OCI-LY7 (cell line): ENCODE data around the gene APOH. TPM values are rescaled to one million over a fixed set of nuclear protein-coding genes. Genes with fewer than 3 reads are reported as not detected.

Experiments
- BruUV-seq: library from RNA; stranded (reverse); fragments of 400-500 nt; replicated peaks from 2 replicates; lab custom pipeline; 2021; lab: Mats Ljungman, UMichigan
- CTCF ChIA-PET: fragments of 300-600 bp; sonication (Branson Sonifier 250); formaldehyde crosslinking; loops from one replicate; lab custom pipeline; 2022; ENCODE audit warnings: antibody characterized with exemption; ENCODE audit not compliant: unreplicated experiment; lab: Charles Lee
- POLR2A ChIA-PET: fragments of 300-600 bp; sonication (Branson Sonifier 250); formaldehyde crosslinking; loops from one replicate; lab custom pipeline; 2022; ENCODE audit warnings: antibody characterized with exemption; lab: Charles Lee
- DNase-seq: peaks from one replicate; pipeline ENCODE4 v3.0.0-alpha.2; 2015; ENCODE audit warnings: low spot score
- H2AFZ ChIP-seq: fragments of 200-600 bp; sonication (generic), shearing (Covaris generic); 2 replicates; pipeline ENCODE4 v1.6.1; 2014; ENCODE audit warnings: mild to moderate bottlenecking, antibody characterized with exemption, low read length, moderate library complexity
- H3K27ac ChIP-seq: fragments of 200-600 bp; sonication (generic); 2 replicates; pipeline ENCODE4 v1.5.1; 2014; ENCODE audit warnings: mixed run types, low read depth, mild to moderate bottlenecking, moderate library complexity, low read length, inconsistent platforms; ENCODE audit not compliant: poor library complexity, severe bottlenecking
- H3K36me3 ChIP-seq: fragments of 200-600 bp; sonication (generic); 2 replicates; pipeline ENCODE4 v1.6.1; 2014; ENCODE audit warnings: mild to moderate bottlenecking, antibody characterized with exemption, low read length, moderate library complexity, mixed read lengths; ENCODE audit not compliant: insufficient read depth
- H3K4me1 ChIP-seq: fragments of 200-600 bp; sonication (generic); 2 replicates; pipeline ENCODE4 v1.5.1; 2014; ENCODE audit warnings: mild to moderate bottlenecking, low read length; ENCODE audit not compliant: insufficient read depth, poor library complexity, severe bottlenecking
- H3K4me2 ChIP-seq: fragments of 200-600 bp; sonication (generic); 2 replicates; pipeline ENCODE4 v1.6.1; 2014; ENCODE audit warnings: mild to moderate bottlenecking, low read length
- H3K4me3 ChIP-seq: fragments of 200-600 bp; sonication (generic); 2 replicates; pipeline ENCODE4 v1.5.1; 2014; ENCODE audit warnings: mild to moderate bottlenecking, low read depth, low read length; ENCODE audit not compliant: poor library complexity, severe bottlenecking
- H3K79me2 ChIP-seq: fragments of 200-600 bp; sonication (generic); 2 replicates; pipeline ENCODE4 v1.6.1; 2016; ENCODE audit warnings: low read depth, mild to moderate bottlenecking, low read length, moderate library complexity, mixed read lengths; ENCODE audit not compliant: insufficient read depth
- H3K9me2 ChIP-seq: fragments of 200-600 bp; sonication (generic); 2 replicates; pipeline ENCODE4 v1.6.1; 2016; ENCODE audit warnings: mild to moderate bottlenecking, low read length, mixed read lengths; ENCODE audit not compliant: insufficient read depth
- H3K9me3 ChIP-seq: fragments of 200-600 bp; sonication (generic); 2 replicates; pipeline ENCODE4 v1.6.1; 2014; ENCODE audit warnings: mild to moderate bottlenecking, mixed run types, low read length, mixed read lengths
- H4K20me1 ChIP-seq: fragments of 200-600 bp; sonication (generic); 2 replicates; pipeline ENCODE4 v1.6.1; 2014; ENCODE audit warnings: mild to moderate bottlenecking, antibody characterized with exemption, low read length, moderate library complexity, mixed read lengths; ENCODE audit not compliant: insufficient read depth
- EZH2phosphoT487 ChIP-seq: fragments of 200-600 bp; sonication (generic); IDR thresholded peaks from 2 replicates; pipeline ENCODE4 v1.6.1; 2018; ENCODE audit warnings: low read depth, borderline replicate concordance, mild to moderate bottlenecking, mixed run types, antibody characterized with exemption, low read length, moderate library complexity, mixed read lengths
- intact Hi-C: fragments of 100-400 bp; cut with micrococcal nuclease; formaldehyde crosslinking; loops from one replicate; pipeline ENCODE4 v1.10.0; 2022; ENCODE audit not compliant: unreplicated experiment
- total RNA-seq, 2 experiments: library from RNA; depleted of rRNA in 1 of 2; stranded (reverse); fragments of >200 nt in 1 of 2; shearing (Covaris generic) in 1 of 2; gene quantifications; 2 replicates each; pipeline ENCODE4 v1.2.3, GENCODE V29; 2014 to 2022
- TF ChIP-seq, protein P1 (sequence below): fragments of 200-600 bp; sonication (generic); conservative IDR thresholded peaks from 2 replicates; pipeline ENCODE4 v1.5.1; 2014; ENCODE audit warnings: mild to moderate bottlenecking, antibody characterized with exemption, low read length, moderate library complexity, mixed read lengths

APOH gene
- total RNA-seq, 2 experiments from 2014 or later = not detected

DNA sequence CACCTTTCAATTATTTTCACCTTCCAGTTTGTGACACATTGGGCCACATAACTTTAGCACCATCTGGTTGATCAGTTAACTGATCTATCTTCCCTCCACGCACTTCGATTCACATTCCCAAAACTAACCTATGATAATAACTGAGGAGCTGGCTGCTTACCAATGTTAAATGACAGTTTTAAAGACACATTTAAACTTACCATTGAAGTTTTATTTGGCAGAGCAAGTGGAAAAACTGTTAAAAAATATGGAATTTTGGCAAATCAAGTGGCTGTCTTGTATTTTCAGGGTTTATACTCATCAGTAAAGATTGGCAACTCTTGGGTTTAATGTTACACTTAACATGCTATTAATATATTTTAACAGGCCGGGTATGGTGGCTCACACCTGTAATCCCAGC is 5.4 kb upstream of the APOH start:
- Histone ChIP-seq H3K9me3 (no peaks in the 10 kb centered on the region), H3K36me3 (no peaks in the 10 kb centered on the region), H4K20me1 (no peaks in the 10 kb centered on the region), H3K27ac (no peak overlapping the region), H2AFZ (no peak overlapping the region), H3K9me2 (no peaks in the 10 kb centered on the region), H3K4me2 (no peak overlapping the region), H3K4me1 (no peaks in the 10 kb centered on the region), H3K4me3 (no peak overlapping the region), H3K79me2 (no peaks in the 10 kb centered on the region)
- POLR2A ChIA-PET = interaction anchor here (0.7 kb wide), 1 partner anchor 13 kb away, joined by 6 read pairs; no protein-coding TSS in a partner anchor
- no peak for TF ChIP-seq EZH2phosphoT487
- TF ChIP-seq, protein P1, sequence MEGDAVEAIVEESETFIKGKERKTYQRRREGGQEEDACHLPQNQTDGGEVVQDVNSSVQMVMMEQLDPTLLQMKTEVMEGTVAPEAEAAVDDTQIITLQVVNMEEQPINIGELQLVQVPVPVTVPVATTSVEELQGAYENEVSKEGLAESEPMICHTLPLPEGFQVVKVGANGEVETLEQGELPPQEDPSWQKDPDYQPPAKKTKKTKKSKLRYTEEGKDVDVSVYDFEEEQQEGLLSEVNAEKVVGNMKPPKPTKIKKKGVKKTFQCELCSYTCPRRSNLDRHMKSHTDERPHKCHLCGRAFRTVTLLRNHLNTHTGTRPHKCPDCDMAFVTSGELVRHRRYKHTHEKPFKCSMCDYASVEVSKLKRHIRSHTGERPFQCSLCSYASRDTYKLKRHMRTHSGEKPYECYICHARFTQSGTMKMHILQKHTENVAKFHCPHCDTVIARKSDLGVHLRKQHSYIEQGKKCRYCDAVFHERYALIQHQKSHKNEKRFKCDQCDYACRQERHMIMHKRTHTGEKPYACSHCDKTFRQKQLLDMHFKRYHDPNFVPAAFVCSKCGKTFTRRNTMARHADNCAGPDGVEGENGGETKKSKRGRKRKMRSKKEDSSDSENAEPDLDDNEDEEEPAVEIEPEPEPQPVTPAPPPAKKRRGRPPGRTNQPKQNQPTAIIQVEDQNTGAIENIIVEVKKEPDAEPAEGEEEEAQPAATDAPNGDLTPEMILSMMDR = no peak
- no peak for DNase-seq
- CTCF ChIA-PET = no interaction called here
- BruUV-seq = no TSS peak
- intact Hi-C loops = no loop called here

DNA sequence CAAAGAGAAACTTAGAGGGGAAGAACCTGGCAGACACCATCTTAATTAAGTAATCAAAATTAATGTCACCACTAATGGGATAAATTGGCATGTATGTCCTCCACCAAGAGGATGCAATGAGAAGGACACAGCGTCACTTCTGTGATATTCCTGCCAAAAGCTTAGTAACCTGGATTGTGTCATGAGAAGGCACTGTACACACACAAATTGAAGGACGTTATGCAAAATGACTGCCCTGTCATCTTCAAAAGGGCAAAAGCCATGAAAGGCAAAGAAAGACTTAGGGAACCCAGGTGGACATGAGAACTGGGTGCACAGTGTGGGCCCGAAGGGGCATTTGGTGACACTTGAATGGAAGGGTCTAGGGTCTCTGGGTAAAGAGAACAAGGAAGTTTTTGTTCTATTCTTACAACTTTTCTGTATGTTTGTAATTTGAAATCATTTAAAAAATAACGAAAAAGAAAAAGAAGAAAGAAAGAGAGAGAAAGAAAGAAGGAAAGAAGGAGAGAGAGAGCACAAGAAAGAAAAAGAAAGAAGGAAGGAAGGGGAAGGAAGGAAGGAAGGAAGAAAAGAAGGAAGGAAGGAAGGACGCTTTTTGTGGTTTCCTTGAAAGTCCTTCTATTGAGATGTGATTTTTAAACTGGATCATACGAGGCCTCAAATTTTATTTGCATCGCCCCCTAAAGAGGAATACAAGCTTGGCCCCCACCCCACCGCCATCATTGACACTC is 4.0 kb upstream of the APOH start:
- no peaks in the 10 kb centered on the region for H3K9me2 ChIP-seq
- no peaks in the 10 kb centered on the region for H4K20me1 ChIP-seq
- no peaks in the 10 kb centered on the region for H3K36me3 ChIP-seq
- intact Hi-C loops = no loop called here
- H3K4me2 ChIP-seq = no peak overlapping the region
- H3K9me3 ChIP-seq = no peaks in the 10 kb centered on the region
- TF ChIP-seq, protein P1 = no peak
- TF ChIP-seq EZH2phosphoT487 = no peak
- BruUV-seq = no TSS peak
- H3K27ac ChIP-seq = no peak overlapping the region
- DNase-seq = no peak
- no peak overlapping the region for H3K4me3 ChIP-seq
- no peaks in the 10 kb centered on the region for H3K79me2 ChIP-seq
- H2AFZ ChIP-seq = no peak overlapping the region
- CTCF ChIA-PET = no interaction called here
- POLR2A ChIA-PET = no interaction called here
- H3K4me1 ChIP-seq = no peaks in the 10 kb centered on the region

DNA sequence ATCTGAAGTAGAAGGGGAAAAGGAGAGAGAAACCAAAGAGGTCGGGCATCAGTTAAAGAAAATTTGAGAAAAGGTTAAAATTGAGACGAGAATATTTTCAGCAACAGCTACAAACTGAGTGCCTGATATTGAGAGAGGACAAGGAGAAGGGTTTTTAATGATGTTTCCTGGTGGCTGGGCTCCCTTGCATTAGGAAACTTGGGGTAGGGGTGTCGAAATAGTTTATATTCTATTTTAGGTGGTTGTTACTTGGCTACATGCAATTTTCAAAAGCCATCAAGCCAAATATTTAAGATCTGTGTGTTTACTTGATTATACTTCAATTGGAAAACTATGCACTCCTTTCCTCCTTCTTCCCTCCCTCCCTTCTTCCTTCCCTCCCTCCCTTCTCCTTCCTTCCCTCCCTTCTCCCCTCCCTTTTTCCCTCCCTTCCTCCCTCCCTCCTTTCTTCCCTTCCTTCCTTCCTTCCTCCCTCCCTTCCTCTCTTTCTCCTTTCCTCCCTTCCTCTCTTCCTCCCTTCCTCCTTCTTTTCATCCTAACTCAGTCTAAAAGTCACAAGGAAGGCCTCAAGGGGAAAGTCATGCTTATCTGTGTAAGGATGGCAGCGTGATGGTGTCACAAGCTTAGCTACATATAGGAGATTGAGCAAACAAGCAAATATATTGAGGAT is 1.8 kb upstream of the APOH start:
- H2AFZ ChIP-seq = no peak overlapping the region
- CTCF ChIA-PET = no interaction called here
- no peaks in the 10 kb centered on the region for H3K9me2 ChIP-seq
- no peaks in the 10 kb centered on the region for H3K4me1 ChIP-seq
- no peaks in the 10 kb centered on the region for H3K9me3 ChIP-seq
- no peak overlapping the region for H3K4me2 ChIP-seq
- BruUV-seq = no TSS peak
- no peaks in the 10 kb centered on the region for H3K79me2 ChIP-seq
- H4K20me1 ChIP-seq = no peaks in the 10 kb centered on the region
- no peak overlapping the region for H3K27ac ChIP-seq
- intact Hi-C loops = no loop called here
- H3K36me3 ChIP-seq = no peaks in the 10 kb centered on the region
- TF ChIP-seq EZH2phosphoT487 = no peak
- TF ChIP-seq, protein P1 = no peak
- H3K4me3 ChIP-seq = no peak overlapping the region
- no peak for DNase-seq
- POLR2A ChIA-PET = no interaction called here
